GM23338 (cell line): ENCODE measurements around the gene MROH2A. TPM values are rescaled to one million over a fixed set of nuclear protein-coding genes. Genes with fewer than 3 reads are reported as not detected.

Source experiments
- ATAC-seq: fragments of 200-7000 bp; cut with Tn5 transposase; 3 replicates; pipeline ENCODE4 v1.9.1; 2020
- DNase-seq: peaks from one replicate; pipeline ENCODE4 v3.0.0-alpha.2; 2015; ENCODE audit warnings: low spot score
- H2AFZ ChIP-seq: fragments of 200-600 bp; sonication (generic); 2 replicates; pipeline ENCODE4 v1.8.0; 2016; ENCODE audit warnings: antibody characterized with exemption, mild to moderate bottlenecking, moderate library complexity
- H3F3A ChIP-seq: fragments of 200-600 bp; sonication (generic); replicated peaks from 2 replicates; pipeline ENCODE4 v1.8.0; 2017; ENCODE audit warnings: antibody characterized with exemption, mixed run types, low read depth
- H3K27ac ChIP-seq: fragments of 200-600 bp; sonication (generic); 2 replicates; pipeline ENCODE4 v1.6.1; 2016; ENCODE audit warnings: low read depth
- H3K27me3 ChIP-seq: fragments of 200-600 bp; sonication (generic); 2 replicates; pipeline ENCODE4 v1.8.0; 2016; ENCODE audit warnings: mild to moderate bottlenecking, mixed run types, moderate library complexity; ENCODE audit not compliant: insufficient read depth
- H3K36me3 ChIP-seq: fragments of 200-600 bp; sonication (generic); 2 replicates; pipeline ENCODE4 v1.8.0; 2016; ENCODE audit warnings: mild to moderate bottlenecking; ENCODE audit not compliant: insufficient read depth
- H3K4me1 ChIP-seq: fragments of 200-600 bp; sonication (generic); 2 replicates; pipeline ENCODE4 v1.8.0; 2016; ENCODE audit warnings: mild to moderate bottlenecking, moderate library complexity; ENCODE audit not compliant: insufficient read depth
- H3K4me2 ChIP-seq: fragments of 200-600 bp; sonication (generic); 2 replicates; pipeline ENCODE4 v1.7.1; 2017; ENCODE audit warnings: mixed run types
- H3K4me3 ChIP-seq: fragments of 200-600 bp; sonication (generic); 2 replicates; pipeline ENCODE4 v1.6.1; 2016; ENCODE audit warnings: mixed run types
- H3K79me2 ChIP-seq: fragments of 200-600 bp; sonication (generic); replicated peaks from 2 replicates; pipeline ENCODE4 v1.8.0; 2017; ENCODE audit warnings: mild to moderate bottlenecking; ENCODE audit not compliant: insufficient read depth
- H3K9me2 ChIP-seq: fragments of 200-600 bp; sonication (generic); 2 replicates; pipeline ENCODE4 v1.8.0; 2017; ENCODE audit not compliant: insufficient read depth
- H4K20me1 ChIP-seq: fragments of 200-600 bp; sonication (generic); replicated peaks from 2 replicates; pipeline ENCODE4 v1.8.0; 2017; ENCODE audit warnings: mild to moderate bottlenecking; ENCODE audit not compliant: insufficient read depth
- H3K27ac Mint-ChIP-seq: 2 replicates; pipeline ENCODE4 v1.8.0; 2020; ENCODE audit warnings: inconsistent platforms, mild to moderate bottlenecking, moderate library complexity, mixed read lengths
- H3K27me3 Mint-ChIP-seq: 3 replicates; pipeline ENCODE4 v1.8.0; 2022; ENCODE audit warnings: low read depth, mild to moderate bottlenecking, moderate library complexity, mixed read lengths, inconsistent platforms; ENCODE audit not compliant: insufficient read depth, poor library complexity
- H3K36me3 Mint-ChIP-seq: 3 replicates; pipeline ENCODE4 v1.8.0; 2021; ENCODE audit warnings: low read depth, mild to moderate bottlenecking, inconsistent platforms, moderate library complexity, mixed read lengths
- H3K4me1 Mint-ChIP-seq: 3 replicates; pipeline ENCODE4 v1.8.0; 2020; ENCODE audit warnings: mild to moderate bottlenecking, inconsistent platforms, mixed read lengths
- H3K4me3 Mint-ChIP-seq: 3 replicates; pipeline ENCODE4 v1.8.0; 2021; ENCODE audit warnings: moderate library complexity, mild to moderate bottlenecking, inconsistent platforms, mixed read lengths
- H3K9me3 Mint-ChIP-seq: 3 replicates; pipeline ENCODE4 v1.8.0; 2020; ENCODE audit warnings: moderate library complexity, mild to moderate bottlenecking, inconsistent platforms, mixed read lengths
- CREB1 ChIP-seq: fragments of 250-450 bp; sonication (Bioruptor Pico); IDR thresholded peaks from 2 replicates; pipeline ENCODE4 v1.5.0; 2020; ENCODE audit warnings: low read depth, mild to moderate bottlenecking, moderate library complexity
- CTCF ChIP-seq, 2 experiments: fragments of 200-600 bp in 1 of 2; sonication (generic) in 1 of 2; conservative IDR thresholded peaks; 2 replicates each; pipeline versions ENCODE4 v1.5.1 to v1.6.1; 2016 to 2017; ENCODE audit warnings: antibody characterized with exemption in 2 of 2, low read depth in 2 of 2, mild to moderate bottlenecking in 2 of 2, moderate library complexity in 1 of 2
- ETS1 ChIP-seq: IDR thresholded peaks from 2 replicates; pipeline ENCODE4 v1.6.1; 2016; ENCODE audit warnings: antibody characterized with exemption
- EZH2 ChIP-seq: fragments of 200-600 bp; sonication (generic); IDR thresholded peaks from one replicate; pipeline ENCODE4 v1.8.0; 2017; ENCODE audit warnings: antibody characterized with exemption, mild to moderate bottlenecking, low read depth; ENCODE audit not compliant: unreplicated experiment
- EZH2phosphoT487 ChIP-seq: fragments of 200-600 bp; sonication (generic); IDR thresholded peaks from one replicate; pipeline ENCODE4 v1.8.1; 2018; ENCODE audit warnings: antibody characterized with exemption; ENCODE audit not compliant: unreplicated experiment
- NANOG ChIP-seq: IDR thresholded peaks from 2 replicates; pipeline ENCODE4 v1.6.1; 2016; ENCODE audit warnings: antibody characterized with exemption, borderline replicate concordance
- POLR2AphosphoS5 ChIP-seq: IDR thresholded peaks from 2 replicates; pipeline ENCODE4 v1.6.1; 2016; ENCODE audit warnings: antibody characterized with exemption, low read depth
- REST ChIP-seq: IDR thresholded peaks from one replicate; pipeline ENCODE4 v1.6.1; 2018; ENCODE audit warnings: antibody characterized with exemption; ENCODE audit not compliant: unreplicated experiment
- STAT1 ChIP-seq: IDR thresholded peaks from one replicate; pipeline ENCODE4 v1.6.1; 2016; ENCODE audit warnings: antibody characterized with exemption; ENCODE audit not compliant: unreplicated experiment
- ZNF114 ChIP-seq: fragments of 250-450 bp; sonication (Bioruptor Pico); IDR thresholded peaks from 2 replicates; pipeline ENCODE4 v1.5.0; 2020; ENCODE audit warnings: mild to moderate bottlenecking, moderate library complexity
- ZNF331 ChIP-seq: fragments of 250-450 bp; sonication (Bioruptor Pico); IDR thresholded peaks from 2 replicates; pipeline ENCODE4 v1.5.0; 2020; ENCODE audit warnings: low read depth, mild to moderate bottlenecking, moderate library complexity
- ZNF462 ChIP-seq: fragments of 250-450 bp; sonication (Bioruptor Pico); IDR thresholded peaks from 2 replicates; pipeline ENCODE4 v1.5.0; 2020; ENCODE audit warnings: mild to moderate bottlenecking, moderate library complexity
- polyA plus RNA-seq: library from polyadenylated mRNA; unstranded; fragments of >200 nt; fragmentation: Nextera tagmentation; extraction: Ambion mirVana; gene quantifications from 2 replicates; pipeline ENCODE4 v1.2.1, GENCODE V29; 2016
- total RNA-seq: library from RNA; depleted of rRNA; stranded (reverse); fragments of >200 nt; shearing (Covaris generic); gene quantifications from 2 replicates; pipeline ENCODE4 v1.2.3, GENCODE V29; 2014

MROH2A gene
- total and polyA plus RNA-seq, 2 experiments from 2014 or later = not detected

- H3K79me2 ChIP-seq = peaks cover 88% of the 10 kb centered on the region
- ATAC-seq (no peak), DNase-seq (no peak)
- H3K36me3 ChIP-seq = peaks cover 91% of the 10 kb centered on the region
- H3K27ac Mint-ChIP-seq = no peak overlapping the region
- H2AFZ ChIP-seq = no peak overlapping the region
- no peaks in the 10 kb centered on the region for H3F3A ChIP-seq
- no peak for TF ChIP-seq ZNF462
- no peak for TF ChIP-seq POLR2AphosphoS5
- TF ChIP-seq CREB1 (CRISPR knock-in tag) = no peak
- no peak for TF ChIP-seq ZNF331 (CRISPR knock-in tag)
- TF ChIP-seq REST = no peak
- no peak for TF ChIP-seq ZNF114
- no peak for TF ChIP-seq CTCF (conservative IDR thresholded peaks at IDR 0.05; ENCODE audit: low read depth in 2 of 2)
- no peak for TF ChIP-seq EZH2phosphoT487
- TF ChIP-seq ETS1 = no peak
- no peak for TF ChIP-seq STAT1
- TF ChIP-seq NANOG = no peak
- no peak for TF ChIP-seq EZH2
- no peaks in the 10 kb centered on the region for H3K27me3 ChIP-seq
- H3K36me3 Mint-ChIP-seq = peaks cover 99% of the 10 kb centered on the region
- H3K27ac ChIP-seq = no peak overlapping the region
- no peak overlapping the region for H3K4me3 ChIP-seq
- H3K27me3 Mint-ChIP-seq = peaks cover 14% of the 10 kb centered on the region
- no peaks in the 10 kb centered on the region for H3K4me1 ChIP-seq
- H3K4me1 Mint-ChIP-seq = peaks cover 8% of the 10 kb centered on the region; the same call in 1 of the 3 replicates
- no peak overlapping the region for H3K4me2 ChIP-seq
- no peaks in the 10 kb centered on the region for H3K9me3 Mint-ChIP-seq
- no peaks in the 10 kb centered on the region for H3K9me2 ChIP-seq
- peaks cover 52% of the 10 kb centered on the region for H4K20me1 ChIP-seq
- no peak overlapping the region for H3K4me3 Mint-ChIP-seq
Measured at GRCh38 chr2:233844836-233845235, 66.7 kb downstream of the MROH2A start.
